IPS-NIHi7 (cell line): ENCODE measurements around the gene KNDC1.
"Not testable (repeated sequence)": the region's sequence is repeated elsewhere in the genome, so short reads cannot be mapped to it uniquely, and the experiment has no call there.

Source experiments
- DNase-seq: peaks from one replicate; pipeline ENCODE4 v3.0.0; 2012; ENCODE audit warnings: mixed read lengths; ENCODE audit errors: extremely low spot score

Gene KNDC1

GRCh38 chr10:133258818-133259601 lies 99.0 kb downstream of the KNDC1 start:
- no peak for DNase-seq

GRCh38 chr10:133259602-133259989 lies 99.6 kb downstream of the KNDC1 start:
- no peak for DNase-seq

- no peak for DNase-seq
These were observed 101.1 kb downstream of the KNDC1 start for GRCh38 chr10:133260895-133261725.

- peak; percentile 90 for DNase-seq
These were observed 101.8 kb downstream of the KNDC1 start for GRCh38 chr10:133261726-133262325.

- no peak for DNase-seq
These were observed 102.7 kb downstream of the KNDC1 start for GRCh38 chr10:133262696-133263095.

- no peak for DNase-seq
These were observed 103.7 kb downstream of the KNDC1 start for GRCh38 chr10:133263674-133264073.

- no peak for DNase-seq
These were observed 104.4 kb downstream of the KNDC1 start for GRCh38 chr10:133264461-133264860.

GRCh38 chr10:133265052-133265451 lies 105.0 kb downstream of the KNDC1 start:
- DNase-seq, result not testable (repeated sequence)

- DNase-seq, result no peak
These were observed 106.2 kb downstream of the KNDC1 start for GRCh38 chr10:133266056-133266795.

- DNase-seq, result no peak
These were observed 107.3 kb downstream of the KNDC1 start for GRCh38 chr10:133267293-133267692.

- DNase-seq, result no peak
These were observed 107.8 kb downstream of the KNDC1 start for GRCh38 chr10:133267829-133268228.

GRCh38 chr10:133268532-133268931 lies 108.5 kb downstream of the KNDC1 start:
- DNase-seq, result no peak

- no peak for DNase-seq
These were observed 109.3 kb downstream of the KNDC1 start for GRCh38 chr10:133269367-133269766.

GRCh38 chr10:133270204-133270603 lies 110.2 kb downstream of the KNDC1 start:
- DNase-seq, result no peak

GRCh38 chr10:133270773-133271297 lies 110.8 kb downstream of the KNDC1 start:
- no peak for DNase-seq

GRCh38 chr10:133271521-133272300 lies 111.7 kb downstream of the KNDC1 start:
- no peak for DNase-seq

- DNase-seq, result no peak
These were observed 112.4 kb downstream of the KNDC1 start for GRCh38 chr10:133272301-133272963.

GRCh38 chr10:133272964-133273420 lies 113.0 kb downstream of the KNDC1 start:
- no peak for DNase-seq

- no peak for DNase-seq
These were observed 113.6 kb downstream of the KNDC1 start for GRCh38 chr10:133273534-133274143.
